ENCODE measurements around the gene HDAC6. TPM values are rescaled to one million over a fixed set of nuclear protein-coding genes. Genes with fewer than 3 reads are reported as not detected.

HDAC6 gene
- total RNA-seq, 2 donors from 2014 or later, result 62.0 to 121 TPM

DNA sequence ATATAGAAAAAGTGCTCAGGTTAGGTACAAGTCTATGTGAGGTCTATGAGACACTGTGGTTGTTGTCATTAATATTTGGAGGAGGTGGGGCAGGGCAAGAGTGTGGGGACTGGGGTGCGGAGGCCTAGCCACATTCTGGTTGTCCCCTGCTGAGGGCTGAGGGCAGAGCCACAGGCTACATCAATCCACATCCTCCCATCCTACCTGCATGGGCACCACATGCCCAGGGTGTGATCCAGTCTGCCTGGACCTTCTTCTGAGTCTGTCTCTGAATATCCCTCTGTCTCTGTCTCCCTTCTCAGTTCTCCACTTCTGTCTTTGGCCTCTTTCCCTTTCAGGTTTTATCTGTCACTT lies 16.7 kb upstream of the HDAC6 start:
- H3K27ac Mint-ChIP-seq, result no peak overlapping the region
- no peak overlapping the region for H3K4me3 Mint-ChIP-seq
- ATAC-seq (replicated peaks), result no peak
- no peaks in the 10 kb centered on the region for H3K36me3 Mint-ChIP-seq (ENCODE audit: low read depth)
- H3K9me3 Mint-ChIP-seq, result no peaks in the 10 kb centered on the region
- H3K27me3 Mint-ChIP-seq, result peaks cover 7% of the 10 kb centered on the region
- H3K4me1 Mint-ChIP-seq, result no peaks in the 10 kb centered on the region

DNA sequence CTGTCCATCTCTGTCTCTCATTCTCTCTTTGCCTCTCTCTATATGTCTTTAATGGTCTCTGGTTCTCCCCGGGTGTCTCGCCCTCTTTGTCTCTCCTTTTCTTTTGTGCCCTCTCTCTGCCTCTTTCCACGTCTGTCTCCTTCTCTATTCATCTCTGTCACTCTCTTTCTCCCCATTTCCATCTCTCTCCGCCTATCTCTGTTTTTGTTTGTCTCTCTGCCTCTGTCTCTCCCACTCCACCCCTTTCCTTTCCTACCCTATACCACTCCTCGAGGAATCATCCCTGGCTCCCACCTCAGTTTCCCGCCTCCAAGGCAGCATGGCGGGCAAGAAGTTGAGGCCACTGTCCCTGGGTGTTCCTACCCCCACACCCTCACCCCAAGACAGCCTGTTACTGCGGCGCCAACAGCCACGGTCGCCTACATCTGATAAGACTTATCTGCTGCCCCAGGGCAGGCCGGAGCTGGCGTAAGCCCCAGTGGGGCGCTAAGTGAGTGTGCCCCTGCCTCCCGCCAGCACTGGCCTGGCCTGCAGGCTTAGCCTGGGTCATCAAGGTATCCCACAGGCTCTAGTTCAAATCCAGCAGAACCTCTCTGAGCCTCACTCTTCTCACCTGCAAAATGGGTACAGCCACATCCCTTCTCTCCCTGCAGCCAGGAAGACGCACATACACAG lies 16.2 kb upstream of the HDAC6 start:
- Mint-ChIP-seq H3K27me3 (peaks cover 7% of the 10 kb centered on the region), H3K4me1 (no peaks in the 10 kb centered on the region), H3K36me3 (ENCODE audit: low read depth) (no peaks in the 10 kb centered on the region), H3K4me3 (no peak overlapping the region), H3K9me3 (no peaks in the 10 kb centered on the region), H3K27ac (no peak overlapping the region)
- no peak for ATAC-seq (replicated peaks)

DNA sequence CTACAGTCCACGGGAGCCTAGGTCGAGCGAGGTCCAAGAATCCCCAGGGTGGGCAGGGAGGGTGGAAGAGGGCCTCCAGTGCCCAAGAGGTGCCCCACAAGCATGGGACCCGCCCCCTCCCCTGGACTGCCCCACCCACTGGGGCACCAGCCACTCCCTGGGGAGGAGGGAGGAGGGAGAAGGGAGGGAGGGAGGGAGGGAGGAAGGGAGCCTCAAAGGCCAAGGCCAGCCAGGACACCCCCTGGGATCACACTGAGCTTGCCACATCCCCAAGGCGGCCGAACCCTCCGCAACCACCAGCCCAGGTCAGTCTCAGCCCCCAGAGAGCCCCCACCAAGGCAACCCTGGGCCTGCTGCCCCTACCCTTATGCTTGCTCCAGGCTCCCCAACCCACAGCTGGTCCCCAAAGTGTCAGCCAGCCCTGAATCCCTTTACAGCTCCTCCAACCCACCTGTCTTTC lies 15.5 kb upstream of the HDAC6 start, which contains the start of gene GATA1:
Gene GATA1, plus strand, starts transcription at position 250 of the 460 bp plus-strand sequence. CDS start 4,520 bp downstream, outside the sequence.
- Mint-ChIP-seq H3K27me3 (peaks cover 7% of the 10 kb centered on the region), H3K4me1 (no peaks in the 10 kb centered on the region), H3K36me3 (ENCODE audit: low read depth) (no peaks in the 10 kb centered on the region), H3K27ac (peak within 1 kb of the TSS; percentile 37), H3K4me3 (no peak within 1 kb of the TSS), H3K9me3 (no peaks in the 10 kb centered on the region)
- ATAC-seq (replicated peaks), result no peak

DNA sequence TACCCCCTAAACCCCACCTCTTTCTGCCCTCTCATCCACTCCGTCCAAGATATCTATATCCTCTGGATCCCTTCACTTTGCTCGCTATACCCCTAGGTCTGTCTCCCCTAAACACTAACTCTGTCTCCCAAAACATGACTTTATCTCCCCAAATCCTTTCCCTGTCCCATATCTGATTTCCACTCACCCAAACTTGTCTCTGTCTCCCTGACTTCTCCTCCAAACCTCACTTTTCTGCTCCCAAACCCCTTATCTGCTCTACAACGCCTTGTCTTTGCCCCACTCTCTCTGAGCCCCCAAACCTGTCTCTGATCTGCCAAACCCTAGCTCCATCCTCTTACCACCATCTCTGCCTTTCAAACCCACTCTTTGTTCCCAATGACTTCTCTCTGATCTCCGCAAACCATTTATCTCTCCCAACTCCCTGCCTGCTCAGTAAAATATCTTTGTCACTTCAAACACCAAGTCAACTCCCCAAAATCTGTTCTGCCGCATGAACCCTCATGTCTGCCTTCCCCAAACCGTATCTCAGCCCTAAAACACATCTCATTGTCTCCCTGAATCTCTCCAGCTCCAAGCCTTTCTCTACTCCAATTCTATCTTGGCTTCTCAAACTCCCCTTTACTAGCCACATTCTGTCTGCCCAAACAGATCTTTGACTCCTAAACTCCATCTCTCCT lies 14.9 kb upstream of the HDAC6 start:
- Mint-ChIP-seq H3K27me3 (peaks cover 7% of the 10 kb centered on the region), H3K27ac (peak overlapping the region; percentile 37), H3K9me3 (no peaks in the 10 kb centered on the region), H3K36me3 (ENCODE audit: low read depth) (no peaks in the 10 kb centered on the region), H3K4me1 (no peaks in the 10 kb centered on the region), H3K4me3 (no peak overlapping the region)
- ATAC-seq (replicated peaks), result no peak

DNA sequence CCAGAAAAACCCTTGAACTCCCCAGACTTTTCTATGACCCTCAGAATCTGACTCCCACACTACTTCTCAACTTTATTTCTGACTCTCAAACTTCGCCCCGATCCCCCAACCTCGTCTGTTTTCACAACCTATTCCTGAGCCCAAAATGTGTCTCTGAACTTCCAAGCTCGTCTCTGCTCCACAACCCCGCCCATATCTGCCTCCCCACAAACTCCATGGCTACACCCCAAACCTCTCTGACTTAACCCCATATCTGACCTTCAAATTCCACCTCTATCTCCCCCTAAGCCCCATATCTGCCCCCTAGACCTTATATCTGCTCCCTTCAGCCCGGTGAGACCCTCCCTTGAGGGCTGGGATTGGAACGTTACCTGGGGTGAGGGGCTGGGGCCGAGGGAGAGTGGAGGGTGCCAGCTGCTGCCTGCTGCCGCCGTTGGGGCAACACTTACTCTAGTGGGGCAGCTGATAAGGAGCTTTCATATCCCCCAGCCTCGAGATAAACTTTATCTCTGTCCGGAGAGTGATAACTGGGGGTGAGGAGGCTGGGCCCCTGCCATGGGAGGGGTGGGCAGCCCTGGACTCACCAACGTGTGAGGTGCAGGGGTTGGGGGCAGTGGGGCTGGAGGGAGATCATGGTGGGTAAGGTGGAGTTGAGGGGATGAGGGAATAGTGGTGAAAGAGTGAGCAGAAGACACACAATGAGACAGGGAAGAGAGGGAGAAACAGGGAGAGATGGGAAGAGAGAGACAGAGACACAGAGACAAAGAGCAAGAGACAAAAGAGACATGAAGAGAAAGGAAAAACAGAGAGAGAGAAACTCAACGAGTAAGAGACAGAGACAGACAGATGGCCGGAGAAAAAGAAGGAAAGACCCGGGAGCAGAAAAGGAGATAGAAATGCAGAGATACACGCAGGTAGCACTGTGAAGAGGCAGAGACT lies 14.1 kb upstream of the HDAC6 start:
- no peak for ATAC-seq (replicated peaks)
- Mint-ChIP-seq H3K4me1 (no peaks in the 10 kb centered on the region), H3K4me3 (no peak overlapping the region), H3K36me3 (ENCODE audit: low read depth) (no peaks in the 10 kb centered on the region), H3K27ac (peak overlapping the region; percentile 37), H3K9me3 (no peaks in the 10 kb centered on the region), H3K27me3 (peaks cover 7% of the 10 kb centered on the region)

DNA sequence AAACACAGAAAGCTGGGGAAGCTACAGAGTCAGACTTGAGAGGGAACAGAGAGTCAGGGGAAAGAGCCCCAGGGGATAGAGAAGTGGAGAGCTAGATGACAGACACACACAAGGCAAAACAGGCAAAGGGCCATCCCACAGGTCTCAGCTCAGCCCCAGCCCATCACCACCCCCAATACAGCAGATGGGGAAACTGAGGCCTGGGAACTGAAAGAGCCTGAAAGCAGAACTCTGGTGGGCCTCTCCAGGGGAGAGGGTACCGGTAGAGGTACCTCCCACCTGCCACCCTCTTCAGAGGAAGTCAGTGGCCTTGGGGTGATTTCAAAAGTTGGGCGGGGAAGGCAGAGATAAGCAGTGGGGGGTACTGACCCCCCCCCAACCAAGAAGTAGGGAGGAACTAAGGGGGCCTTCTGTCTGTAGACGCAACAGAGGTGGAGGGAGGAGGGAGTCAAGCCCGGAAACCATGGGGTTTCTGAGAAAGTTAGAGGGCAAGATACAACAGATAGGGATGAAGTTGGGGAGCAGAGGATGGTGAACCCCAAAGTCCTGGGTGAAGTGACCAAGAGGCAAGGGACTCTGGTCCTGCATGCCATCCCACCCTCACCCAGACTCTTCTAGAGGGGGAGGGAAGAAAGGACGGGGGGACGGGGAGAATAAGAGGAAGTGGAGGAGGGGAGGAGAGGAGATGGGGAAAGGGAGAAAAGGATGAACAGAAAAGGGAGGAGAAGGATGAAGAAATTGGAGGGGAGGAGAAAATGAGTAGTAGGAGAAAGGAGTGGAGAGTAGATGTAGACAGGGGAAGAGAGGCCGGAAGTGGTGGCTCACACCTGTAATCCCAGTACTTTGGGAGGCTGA lies 12.3 kb upstream of the HDAC6 start:
- H3K27ac Mint-ChIP-seq, result peak overlapping the region; percentile 20
- H3K9me3 Mint-ChIP-seq, result no peaks in the 10 kb centered on the region
- no peak overlapping the region for H3K4me3 Mint-ChIP-seq
- H3K4me1 Mint-ChIP-seq, result no peaks in the 10 kb centered on the region
- ATAC-seq (replicated peaks), result no peak
- peaks cover 7% of the 10 kb centered on the region for H3K27me3 Mint-ChIP-seq
- no peaks in the 10 kb centered on the region for H3K36me3 Mint-ChIP-seq (ENCODE audit: low read depth)

DNA sequence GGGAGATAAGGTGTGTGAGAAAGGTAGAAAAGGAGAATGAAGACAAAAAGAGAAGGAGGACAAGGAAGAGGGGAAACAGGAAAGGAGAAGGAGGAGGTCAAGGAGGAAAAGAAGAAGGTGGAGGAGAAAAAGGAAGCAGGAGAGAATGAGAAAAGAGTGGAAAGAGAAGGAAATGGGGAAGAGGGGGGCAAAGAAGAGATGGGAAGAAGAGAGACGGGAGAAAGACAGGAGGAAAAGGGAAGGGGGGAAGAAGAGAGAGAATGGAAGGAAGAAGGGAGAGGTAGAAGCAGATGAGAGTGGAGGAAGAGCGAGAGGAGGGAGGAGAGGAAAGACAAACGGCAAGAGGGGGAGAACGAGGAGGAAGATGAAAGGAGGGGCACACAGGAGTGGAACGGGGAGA lies 11.4 kb upstream of the HDAC6 start:
- H3K36me3 Mint-ChIP-seq (ENCODE audit: low read depth), result no peaks in the 10 kb centered on the region
- ATAC-seq (replicated peaks), result no peak
- H3K9me3 Mint-ChIP-seq, result no peaks in the 10 kb centered on the region
- peak overlapping the region; percentile 20 for H3K27ac Mint-ChIP-seq
- H3K4me3 Mint-ChIP-seq, result no peak overlapping the region
- H3K27me3 Mint-ChIP-seq, result peaks cover 7% of the 10 kb centered on the region
- no peaks in the 10 kb centered on the region for H3K4me1 Mint-ChIP-seq

DNA sequence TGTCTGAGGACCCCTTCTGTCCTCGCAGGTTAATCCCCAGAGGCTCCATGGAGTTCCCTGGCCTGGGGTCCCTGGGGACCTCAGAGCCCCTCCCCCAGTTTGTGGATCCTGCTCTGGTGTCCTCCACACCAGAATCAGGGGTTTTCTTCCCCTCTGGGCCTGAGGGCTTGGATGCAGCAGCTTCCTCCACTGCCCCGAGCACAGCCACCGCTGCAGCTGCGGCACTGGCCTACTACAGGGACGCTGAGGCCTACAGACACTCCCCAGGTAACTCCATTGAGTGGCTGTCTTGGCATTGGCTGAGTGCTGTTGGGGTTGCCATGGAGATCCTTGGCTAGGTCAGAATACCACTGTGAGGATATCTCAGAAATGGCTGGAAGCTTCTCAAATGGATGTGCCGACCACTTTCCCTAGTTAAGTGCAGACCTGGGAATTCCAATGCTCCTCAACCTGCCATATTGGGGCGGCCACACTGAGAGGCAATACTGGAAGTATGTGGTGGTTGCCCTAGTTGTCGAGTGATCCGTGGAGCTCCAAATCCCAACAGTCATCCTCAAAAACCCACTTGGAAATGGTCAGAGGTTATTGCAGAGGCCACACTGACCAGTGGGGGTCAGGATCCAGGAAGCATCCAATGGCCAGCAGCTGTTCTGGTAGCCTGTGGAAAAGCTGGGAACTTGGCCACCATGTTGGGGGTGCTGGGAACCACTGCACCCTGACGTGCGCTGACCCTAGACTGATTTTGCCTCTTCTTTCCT lies 10.6 kb upstream of the HDAC6 start:
- Mint-ChIP-seq H3K27me3 (peaks cover 7% of the 10 kb centered on the region), H3K9me3 (no peaks in the 10 kb centered on the region), H3K4me1 (no peaks in the 10 kb centered on the region), H3K4me3 (no peak overlapping the region), H3K27ac (no peak overlapping the region), H3K36me3 (ENCODE audit: low read depth) (no peaks in the 10 kb centered on the region)
- no peak for ATAC-seq (replicated peaks)

DNA sequence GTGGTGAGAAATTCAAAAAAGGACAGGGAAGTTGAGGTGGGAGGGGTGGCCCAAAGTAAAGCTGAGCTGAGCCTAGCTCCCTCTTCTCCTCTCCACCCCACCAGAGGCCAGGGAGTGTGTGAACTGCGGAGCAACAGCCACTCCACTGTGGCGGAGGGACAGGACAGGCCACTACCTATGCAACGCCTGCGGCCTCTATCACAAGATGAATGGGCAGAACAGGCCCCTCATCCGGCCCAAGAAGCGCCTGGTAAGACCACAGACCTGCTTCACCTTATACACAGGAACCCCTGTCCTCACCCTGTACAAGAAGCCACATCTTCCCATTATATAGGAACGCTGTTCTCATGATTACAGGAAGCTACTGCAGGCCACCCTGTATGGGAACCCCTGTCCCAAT lies 9.6 kb upstream of the HDAC6 start:
- Mint-ChIP-seq H3K4me1 (no peaks in the 10 kb centered on the region), H3K27me3 (peaks cover 2% of the 10 kb centered on the region), H3K36me3 (ENCODE audit: low read depth) (no peaks in the 10 kb centered on the region), H3K9me3 (no peaks in the 10 kb centered on the region), H3K4me3 (no peak overlapping the region), H3K27ac (no peak overlapping the region)
- ATAC-seq (replicated peaks), result no peak

DNA sequence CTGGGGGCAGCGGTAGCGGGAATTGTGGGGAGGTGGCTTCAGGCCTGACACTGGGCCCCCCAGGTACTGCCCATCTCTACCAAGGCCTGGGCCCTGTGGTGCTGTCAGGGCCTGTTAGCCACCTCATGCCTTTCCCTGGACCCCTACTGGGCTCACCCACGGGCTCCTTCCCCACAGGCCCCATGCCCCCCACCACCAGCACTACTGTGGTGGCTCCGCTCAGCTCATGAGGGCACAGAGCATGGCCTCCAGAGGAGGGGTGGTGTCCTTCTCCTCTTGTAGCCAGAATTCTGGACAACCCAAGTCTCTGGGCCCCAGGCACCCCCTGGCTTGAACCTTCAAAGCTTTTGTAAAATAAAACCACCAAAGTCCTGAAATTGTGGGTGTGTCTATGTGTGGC lies 7.9 kb upstream of the HDAC6 start:
- Mint-ChIP-seq H3K4me1 (no peaks in the 10 kb centered on the region), H3K4me3 (no peak overlapping the region), H3K9me3 (no peaks in the 10 kb centered on the region), H3K27ac (no peak overlapping the region), H3K27me3 (no peaks in the 10 kb centered on the region), H3K36me3 (ENCODE audit: low read depth) (no peaks in the 10 kb centered on the region)
- no peak for ATAC-seq (replicated peaks)

DNA sequence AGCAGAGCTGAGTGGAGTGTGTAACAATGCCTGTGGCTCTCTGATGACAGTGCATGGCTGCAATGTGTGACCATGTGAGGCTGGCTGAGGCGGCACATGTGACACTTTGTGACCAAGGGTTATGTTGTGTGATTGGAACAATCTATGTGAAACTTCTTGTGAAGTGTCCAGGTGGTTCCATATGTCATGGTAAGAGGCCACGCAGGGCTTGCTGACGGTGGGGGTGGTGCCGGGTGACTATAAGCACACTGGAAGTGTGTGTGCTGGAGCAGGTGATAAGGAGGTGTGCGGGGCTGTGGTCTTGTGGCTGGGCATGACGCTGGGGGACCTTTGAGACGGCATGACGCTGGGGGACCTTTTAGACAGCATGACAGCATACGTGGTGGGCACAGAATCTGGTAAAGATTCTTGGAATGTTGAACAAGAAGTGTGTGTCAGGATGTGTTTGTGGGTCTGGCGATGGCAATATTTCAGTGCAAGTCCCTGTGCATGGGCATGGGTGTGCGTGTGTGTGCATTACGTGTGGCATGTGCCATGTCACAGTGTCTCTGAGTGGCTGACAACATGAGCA lies 7.4 kb upstream of the HDAC6 start:
- no peaks in the 10 kb centered on the region for H3K36me3 Mint-ChIP-seq (ENCODE audit: low read depth)
- ATAC-seq (replicated peaks), result no peak

DNA sequence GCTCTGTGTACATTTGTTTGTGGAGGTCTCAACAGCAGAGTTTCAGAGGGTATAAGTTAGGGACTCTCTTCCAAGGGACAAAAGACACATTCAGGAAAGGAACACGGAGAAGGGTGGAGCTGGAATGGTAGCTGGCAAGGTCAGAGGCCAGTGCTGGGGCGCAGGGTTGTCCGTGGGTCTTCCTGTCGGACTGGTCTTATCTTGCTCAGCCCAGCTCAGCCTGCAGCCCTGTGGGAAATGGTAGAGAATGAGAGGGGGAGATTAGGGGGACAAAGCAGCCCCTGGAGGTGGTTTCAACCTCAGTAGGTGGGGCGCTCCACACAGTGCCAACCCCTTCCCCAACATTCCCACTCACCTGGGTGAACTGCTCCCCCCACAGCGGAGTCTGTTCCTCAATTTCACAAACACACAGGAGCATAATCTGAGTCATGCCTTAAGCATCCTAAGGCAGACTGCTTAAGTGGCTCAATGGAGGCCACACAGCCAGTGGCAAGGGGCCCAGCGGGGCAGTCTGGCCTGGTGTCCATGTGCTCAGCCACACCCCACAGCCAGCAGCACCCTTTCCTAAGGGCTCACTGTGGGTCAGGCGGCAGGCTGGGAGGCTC lies 6.9 kb upstream of the HDAC6 start:
- H3K36me3 Mint-ChIP-seq (ENCODE audit: low read depth), result no peaks in the 10 kb centered on the region
- no peaks in the 10 kb centered on the region for H3K9me3 Mint-ChIP-seq
- no peak for ATAC-seq (replicated peaks)
- H3K4me1 Mint-ChIP-seq, result no peaks in the 10 kb centered on the region
- H3K27me3 Mint-ChIP-seq, result no peaks in the 10 kb centered on the region
- H3K4me3 Mint-ChIP-seq, result no peak overlapping the region
- H3K27ac Mint-ChIP-seq, result no peak overlapping the region

More for the DNA sequence above, 7.4 kb upstream of the HDAC6 start:
- Mint-ChIP-seq H3K27ac (no peak overlapping the region), H3K27me3 (no peaks in the 10 kb centered on the region), H3K4me1 (no peaks in the 10 kb centered on the region), H3K4me3 (no peak overlapping the region), H3K9me3 (no peaks in the 10 kb centered on the region)

DNA sequence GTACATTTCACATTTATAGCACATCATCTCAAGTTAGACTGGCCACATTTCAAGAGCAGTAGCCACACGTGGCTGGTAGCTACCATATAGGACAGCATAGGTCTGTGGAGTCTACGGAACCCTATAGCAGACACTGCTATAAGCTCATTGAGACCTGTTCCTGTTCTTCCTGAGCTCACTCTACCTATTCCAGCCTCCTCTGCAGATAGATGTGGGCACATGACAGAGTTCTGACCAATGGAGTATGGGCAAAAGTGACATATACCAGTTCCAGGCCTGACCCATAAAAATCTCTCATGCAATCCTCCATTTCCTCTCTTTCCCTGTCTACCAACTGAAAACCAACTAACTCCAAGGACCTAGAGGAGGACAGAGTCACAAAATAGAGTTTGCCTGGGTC lies 3.5 kb upstream of the HDAC6 start:
- no peak overlapping the region for H3K4me3 Mint-ChIP-seq
- no peak for ATAC-seq (replicated peaks)
- no peak overlapping the region for H3K27ac Mint-ChIP-seq
- H3K4me1 Mint-ChIP-seq, result peaks cover 5% of the 10 kb centered on the region
- no peaks in the 10 kb centered on the region for H3K27me3 Mint-ChIP-seq
- peaks cover 11% of the 10 kb centered on the region for H3K36me3 Mint-ChIP-seq (ENCODE audit: low read depth)
- no peaks in the 10 kb centered on the region for H3K9me3 Mint-ChIP-seq

All from activated T-helper 17 cell treated with anti-CD3 and anti-CD28 coated beads, Interleukin-2, amount 50 U/mL, for 72 hours (primary cell).